ENCODE results near the gene TNRC6B.
"Not testable (repeated sequence)": the region's sequence is repeated elsewhere in the genome, so short reads cannot be mapped to it uniquely, and the experiment has no call there.

TNRC6B gene, protein sequence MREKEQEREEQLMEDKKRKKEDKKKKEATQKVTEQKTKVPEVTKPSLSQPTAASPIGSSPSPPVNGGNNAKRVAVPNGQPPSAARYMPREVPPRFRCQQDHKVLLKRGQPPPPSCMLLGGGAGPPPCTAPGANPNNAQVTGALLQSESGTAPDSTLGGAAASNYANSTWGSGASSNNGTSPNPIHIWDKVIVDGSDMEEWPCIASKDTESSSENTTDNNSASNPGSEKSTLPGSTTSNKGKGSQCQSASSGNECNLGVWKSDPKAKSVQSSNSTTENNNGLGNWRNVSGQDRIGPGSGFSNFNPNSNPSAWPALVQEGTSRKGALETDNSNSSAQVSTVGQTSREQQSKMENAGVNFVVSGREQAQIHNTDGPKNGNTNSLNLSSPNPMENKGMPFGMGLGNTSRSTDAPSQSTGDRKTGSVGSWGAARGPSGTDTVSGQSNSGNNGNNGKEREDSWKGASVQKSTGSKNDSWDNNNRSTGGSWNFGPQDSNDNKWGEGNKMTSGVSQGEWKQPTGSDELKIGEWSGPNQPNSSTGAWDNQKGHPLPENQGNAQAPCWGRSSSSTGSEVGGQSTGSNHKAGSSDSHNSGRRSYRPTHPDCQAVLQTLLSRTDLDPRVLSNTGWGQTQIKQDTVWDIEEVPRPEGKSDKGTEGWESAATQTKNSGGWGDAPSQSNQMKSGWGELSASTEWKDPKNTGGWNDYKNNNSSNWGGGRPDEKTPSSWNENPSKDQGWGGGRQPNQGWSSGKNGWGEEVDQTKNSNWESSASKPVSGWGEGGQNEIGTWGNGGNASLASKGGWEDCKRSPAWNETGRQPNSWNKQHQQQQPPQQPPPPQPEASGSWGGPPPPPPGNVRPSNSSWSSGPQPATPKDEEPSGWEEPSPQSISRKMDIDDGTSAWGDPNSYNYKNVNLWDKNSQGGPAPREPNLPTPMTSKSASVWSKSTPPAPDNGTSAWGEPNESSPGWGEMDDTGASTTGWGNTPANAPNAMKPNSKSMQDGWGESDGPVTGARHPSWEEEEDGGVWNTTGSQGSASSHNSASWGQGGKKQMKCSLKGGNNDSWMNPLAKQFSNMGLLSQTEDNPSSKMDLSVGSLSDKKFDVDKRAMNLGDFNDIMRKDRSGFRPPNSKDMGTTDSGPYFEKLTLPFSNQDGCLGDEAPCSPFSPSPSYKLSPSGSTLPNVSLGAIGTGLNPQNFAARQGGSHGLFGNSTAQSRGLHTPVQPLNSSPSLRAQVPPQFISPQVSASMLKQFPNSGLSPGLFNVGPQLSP (N-terminal part only)

DNA sequence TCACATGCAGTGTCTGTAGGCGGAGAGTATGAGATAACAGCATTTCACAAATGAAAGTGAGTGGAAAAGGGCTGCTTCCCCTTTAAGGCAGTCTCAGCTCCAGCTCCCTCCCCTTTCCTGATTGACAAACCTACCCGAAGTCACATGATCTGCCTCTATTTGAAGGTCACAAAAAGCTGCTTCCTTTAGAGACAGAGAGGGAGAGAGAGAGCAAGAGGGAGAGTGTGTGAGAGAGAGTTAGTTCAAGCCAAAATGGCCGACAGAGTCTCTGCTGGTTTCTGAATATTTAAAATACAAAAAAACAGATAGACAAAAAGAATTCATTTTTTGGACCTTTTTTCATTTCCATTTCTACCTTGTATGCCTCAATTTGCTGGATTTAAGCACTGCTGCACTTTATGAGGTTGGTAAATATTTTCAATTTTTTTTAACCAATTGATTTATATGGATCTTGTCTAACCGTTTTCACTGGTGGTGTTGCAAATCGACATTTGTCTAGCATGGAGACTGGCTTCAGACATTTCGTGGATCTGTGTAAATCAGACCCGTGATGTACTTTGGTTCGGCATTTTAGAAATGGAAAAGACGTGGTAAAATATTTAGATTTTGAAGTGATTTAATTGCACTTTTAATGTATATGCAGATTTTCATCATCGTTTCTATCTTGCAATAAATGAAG, at the start of gene TNRC6B:
Gene TNRC6B, plus strand, starts transcription at position 188 of the 679 bp plus-strand sequence. Its CDS starts 211 bp downstream, at position 399.
- peak; percentile 95 for DNase-seq

DNA sequence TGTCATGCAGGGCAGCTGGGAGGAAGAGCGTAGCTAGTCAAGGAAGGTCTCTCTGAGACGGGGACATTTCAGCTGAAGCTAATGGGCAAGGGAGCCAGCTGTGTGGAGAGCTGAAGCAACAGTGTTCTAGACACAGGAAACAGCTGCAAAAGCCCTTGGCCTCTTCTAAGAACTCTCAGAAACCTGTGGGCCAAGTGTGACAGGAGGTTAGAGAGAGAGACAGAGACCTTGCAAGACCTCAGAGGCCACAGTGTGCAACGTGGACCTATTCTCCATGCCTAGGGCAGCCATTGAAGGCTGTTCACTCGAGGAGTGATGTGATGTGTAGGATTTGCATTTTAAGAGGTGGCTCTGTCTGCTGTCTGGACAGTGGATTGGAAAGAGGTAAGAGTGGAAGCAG, 48.7 kb upstream of the TNRC6B start:
- DNase-seq, result peak; percentile 32

DNA sequence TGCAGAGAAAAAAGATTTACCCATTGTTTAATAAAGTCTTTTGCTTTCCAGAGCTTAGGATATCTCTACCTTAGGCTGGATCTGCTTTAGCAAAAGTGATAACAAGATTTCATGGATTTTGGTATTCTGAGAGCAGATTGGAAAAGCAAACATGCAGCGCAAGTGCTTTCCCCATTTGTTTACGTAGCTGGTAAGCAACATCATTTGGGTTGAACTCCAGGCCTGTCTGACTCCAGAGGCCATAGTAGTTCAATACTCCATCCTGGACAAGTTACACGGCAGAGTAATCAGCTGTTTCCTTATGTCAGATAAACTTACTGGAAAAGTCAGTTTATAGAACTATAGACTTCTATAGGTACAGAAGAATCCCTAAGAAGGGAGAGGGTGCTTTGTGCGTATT, 40.6 kb upstream of the TNRC6B start:
- DNase-seq, result no peak

DNA sequence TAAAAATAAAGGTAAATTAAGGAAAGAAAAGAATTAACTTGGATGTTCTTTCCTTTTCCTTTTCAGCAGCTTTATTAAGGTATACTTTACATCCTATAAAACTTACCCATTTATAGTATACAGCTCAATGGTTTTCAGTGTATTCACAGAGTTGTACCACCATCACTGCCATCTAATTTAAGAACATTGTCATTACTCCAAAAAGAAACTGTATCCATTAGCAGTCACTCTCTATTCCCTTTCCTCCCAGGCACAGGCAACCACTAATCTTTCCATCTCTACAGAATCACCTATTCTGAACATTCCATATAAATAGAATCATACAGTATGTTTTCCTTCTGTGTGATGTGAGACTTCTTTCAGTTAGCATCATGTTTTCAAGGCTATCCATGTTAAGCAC, 38.9 kb upstream of the TNRC6B start:
- DNase-seq, result no peak

DNA sequence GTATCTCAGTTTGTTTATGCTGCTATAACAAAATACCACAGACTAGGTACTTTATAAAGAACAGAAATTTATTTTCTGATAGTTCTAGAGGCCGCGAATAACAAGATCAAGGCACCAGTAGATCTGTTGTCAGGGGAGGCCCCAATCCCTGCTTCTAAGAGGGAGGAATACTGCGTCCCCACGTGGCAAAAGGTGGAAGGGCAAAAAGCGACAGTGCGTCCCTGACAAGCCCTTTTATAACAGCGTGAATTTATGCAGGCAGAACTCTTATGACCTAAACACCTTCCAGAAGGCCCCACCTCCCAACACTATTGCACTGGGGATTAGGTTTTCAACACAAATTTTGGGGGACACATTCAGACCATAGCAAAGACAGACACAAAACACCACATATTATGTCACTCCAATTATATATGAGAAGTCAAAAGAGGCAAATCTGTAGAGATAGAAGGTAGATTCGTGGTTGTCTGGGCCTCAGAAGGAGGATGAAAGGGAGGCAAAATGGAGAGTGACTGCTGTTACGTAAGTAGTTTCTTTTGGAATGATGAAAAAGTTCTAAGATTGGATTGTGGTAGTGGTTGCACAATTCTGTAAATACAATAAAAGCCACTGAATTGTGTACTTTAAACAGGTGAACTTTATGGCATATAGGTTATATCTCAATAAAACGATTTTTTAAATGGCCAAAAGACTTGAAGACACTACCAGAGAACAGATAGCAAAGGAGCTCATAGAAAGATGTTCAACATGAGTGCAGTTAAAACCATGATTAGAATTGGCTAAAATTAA, 30.1 kb upstream of the TNRC6B start:
- no peak for DNase-seq

DNA sequence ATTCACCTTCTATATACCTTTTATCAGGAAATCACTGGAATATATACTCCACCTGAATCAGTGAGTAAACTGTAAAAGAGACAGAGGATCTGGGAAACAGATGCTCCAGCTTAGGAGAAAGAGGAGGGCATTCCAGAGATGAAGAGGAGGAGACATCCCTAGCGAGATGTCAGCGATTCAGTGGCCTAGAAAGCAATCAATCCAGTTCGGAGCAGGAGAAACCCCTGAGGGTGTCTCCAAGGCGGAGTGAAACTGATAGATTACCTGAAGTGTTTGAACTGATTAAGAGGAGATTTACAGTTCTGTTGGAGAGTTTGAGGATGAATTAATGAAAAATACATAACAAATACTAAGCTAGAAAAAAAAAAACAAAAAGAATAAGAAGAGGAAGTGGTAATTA, 24.5 kb upstream of the TNRC6B start:
- no peak for DNase-seq

DNA sequence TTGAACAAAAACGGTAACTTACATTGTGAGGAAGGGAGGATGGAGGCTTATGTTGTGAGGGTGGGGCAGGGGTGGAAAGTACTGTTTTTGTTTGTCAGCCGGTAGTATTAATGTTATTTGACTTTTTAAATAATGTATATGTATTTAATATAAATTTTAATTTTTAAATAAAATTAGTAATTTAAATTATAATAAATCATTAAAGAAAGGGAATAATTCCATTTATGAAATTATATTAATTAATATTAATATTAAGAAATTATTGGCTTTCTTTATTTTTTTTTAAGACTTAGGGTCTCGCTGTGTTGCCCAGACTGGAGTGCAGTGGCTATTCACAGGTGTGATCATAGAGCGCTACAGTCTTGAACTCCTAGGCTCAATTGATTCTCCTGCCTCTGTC, 24.0 kb upstream of the TNRC6B start:
- DNase-seq, result no peak

DNA sequence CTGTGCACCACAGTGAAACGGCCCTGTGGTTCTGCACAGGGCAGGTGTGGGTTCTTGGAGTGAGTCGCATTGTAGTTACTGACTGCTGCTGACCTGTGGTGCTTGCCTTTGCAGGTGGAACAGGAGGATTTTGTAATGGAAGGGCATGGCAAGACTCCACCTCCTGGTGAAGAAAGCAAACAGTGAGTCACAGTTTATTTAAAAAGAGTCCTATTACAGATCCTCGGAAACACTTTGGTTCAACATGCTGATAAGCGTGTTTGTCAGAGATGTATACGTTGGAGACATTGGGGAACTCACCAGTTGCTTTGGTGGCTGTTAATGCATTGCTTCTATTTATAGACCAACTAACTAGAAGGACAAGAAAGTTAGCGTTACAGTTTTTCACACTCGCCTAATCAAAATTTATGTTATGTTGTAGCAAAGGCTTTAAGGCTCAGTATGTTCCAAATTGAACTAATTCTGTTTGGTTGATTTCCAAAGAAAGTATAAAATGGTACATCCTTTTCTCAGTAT, 21.7 kb upstream of the TNRC6B start:
- peak; percentile 11 for DNase-seq

DNA sequence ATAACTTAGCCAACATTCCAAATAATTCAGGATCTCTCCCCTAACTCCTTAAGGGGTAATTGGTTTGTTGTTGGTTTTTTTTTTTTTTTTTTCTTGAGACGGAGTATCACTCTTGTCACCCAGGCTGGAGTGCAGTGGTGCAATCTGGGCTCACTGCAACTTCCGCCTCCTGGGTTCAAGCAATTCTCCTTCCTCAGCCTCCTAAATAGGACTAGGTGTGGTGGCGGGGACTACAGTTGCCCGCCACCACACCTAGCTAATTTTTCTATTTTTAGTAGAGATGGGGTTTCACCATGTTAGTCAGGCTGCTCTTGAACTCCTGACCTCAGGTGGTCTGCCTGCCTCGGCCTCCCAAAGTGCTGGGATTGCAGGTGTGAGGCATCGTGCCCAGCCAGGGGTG, 21.0 kb upstream of the TNRC6B start:
- DNase-seq, result not testable (repeated sequence)

DNA sequence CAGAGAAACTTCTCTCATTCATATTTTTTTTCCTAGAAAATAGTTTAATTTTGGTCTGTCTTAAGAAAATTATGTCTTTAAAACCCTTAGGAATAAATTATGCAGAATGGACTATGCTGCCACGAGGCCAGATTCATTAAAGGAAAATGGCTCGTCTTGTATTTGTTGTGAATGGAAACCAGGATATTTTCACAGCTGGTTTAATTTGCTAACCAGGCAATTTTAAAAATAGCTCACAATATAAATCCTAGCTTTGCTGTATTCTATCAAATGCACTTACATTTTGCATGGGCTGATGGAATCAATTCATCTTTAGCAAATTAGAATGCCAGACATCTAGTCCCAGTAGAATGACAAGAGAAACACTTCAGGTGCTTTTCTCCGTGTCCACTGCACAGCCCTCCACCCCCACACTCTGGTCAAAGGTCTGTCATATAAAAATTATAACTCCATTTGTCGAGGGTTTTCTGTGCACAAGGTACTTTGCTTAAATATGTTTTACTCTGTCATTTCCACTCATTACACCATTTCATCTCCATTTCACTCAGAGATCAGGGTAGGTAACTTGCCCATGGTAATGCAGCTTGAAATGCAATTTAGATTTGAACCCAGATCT, 20.3 kb upstream of the TNRC6B start:
- no peak for DNase-seq

DNA sequence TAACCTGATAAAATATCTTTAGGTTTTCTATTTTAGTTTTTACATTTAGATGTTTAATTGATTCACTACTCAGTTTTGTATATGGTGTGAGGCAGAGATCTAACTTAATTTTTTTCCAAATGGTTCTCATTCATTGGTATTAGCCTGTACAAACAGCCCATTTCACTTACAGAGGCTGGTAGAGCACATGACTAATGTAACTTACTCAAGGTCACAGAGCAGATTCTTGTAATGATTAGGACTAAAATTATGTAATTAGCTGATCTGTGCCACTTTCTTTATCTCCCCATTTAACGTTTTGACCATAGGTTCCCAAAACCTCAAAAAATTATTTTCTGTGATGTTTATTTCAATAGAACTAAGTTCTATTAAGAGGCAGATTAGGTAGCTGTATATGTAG, 16.5 kb upstream of the TNRC6B start:
- DNase-seq, result no peak

DNA sequence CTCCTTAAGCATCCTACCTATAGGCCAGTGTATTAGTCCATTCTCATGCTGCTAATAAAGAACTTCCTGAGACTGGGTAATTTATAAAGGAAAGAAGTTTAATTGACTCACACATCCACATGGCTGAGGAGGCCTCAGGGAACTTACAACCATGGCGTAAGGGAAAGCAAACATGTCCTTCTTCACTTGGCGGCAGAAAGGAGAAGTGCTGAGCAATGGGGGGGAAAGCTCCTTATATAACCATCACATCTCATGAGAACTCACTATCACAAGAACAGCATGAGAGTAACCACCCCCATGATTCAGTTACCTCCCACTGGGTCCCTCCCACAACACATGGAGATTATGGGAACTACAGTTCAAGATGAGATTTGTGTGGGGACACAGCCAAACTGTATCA, 12.2 kb upstream of the TNRC6B start:
- DNase-seq, result not testable (repeated sequence)

DNA sequence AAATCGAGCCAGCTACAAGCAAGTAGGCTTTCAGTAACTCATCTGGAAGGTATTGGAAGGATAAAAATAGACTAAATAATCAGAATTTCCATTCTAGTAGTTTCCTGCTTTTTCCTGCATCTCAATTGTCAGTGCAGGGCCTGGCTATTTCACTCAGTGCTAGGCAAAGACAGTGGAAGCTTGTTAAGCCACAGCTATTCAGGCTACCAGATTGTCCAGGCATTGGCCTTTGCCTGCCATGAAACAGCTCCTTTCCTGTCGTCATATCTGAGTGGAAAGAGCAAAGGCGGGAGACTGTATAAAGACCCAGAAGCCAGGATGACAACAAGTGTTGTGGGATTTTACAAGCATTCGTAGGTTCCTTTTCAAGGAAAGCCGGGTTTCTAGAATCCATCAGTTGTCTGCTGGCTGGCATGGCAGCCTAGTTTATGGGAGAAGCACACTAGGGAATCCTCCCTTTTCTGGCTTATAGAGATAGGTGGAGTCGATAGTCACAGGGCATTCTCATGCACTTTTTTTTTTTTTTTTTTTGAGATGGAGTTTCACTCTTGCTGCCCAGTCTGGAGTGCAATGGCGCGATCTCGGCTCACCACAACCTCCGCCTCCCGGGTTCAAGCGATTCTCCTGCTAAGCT, 2.0 kb upstream of the TNRC6B start:
- no peak for DNase-seq

DNA sequence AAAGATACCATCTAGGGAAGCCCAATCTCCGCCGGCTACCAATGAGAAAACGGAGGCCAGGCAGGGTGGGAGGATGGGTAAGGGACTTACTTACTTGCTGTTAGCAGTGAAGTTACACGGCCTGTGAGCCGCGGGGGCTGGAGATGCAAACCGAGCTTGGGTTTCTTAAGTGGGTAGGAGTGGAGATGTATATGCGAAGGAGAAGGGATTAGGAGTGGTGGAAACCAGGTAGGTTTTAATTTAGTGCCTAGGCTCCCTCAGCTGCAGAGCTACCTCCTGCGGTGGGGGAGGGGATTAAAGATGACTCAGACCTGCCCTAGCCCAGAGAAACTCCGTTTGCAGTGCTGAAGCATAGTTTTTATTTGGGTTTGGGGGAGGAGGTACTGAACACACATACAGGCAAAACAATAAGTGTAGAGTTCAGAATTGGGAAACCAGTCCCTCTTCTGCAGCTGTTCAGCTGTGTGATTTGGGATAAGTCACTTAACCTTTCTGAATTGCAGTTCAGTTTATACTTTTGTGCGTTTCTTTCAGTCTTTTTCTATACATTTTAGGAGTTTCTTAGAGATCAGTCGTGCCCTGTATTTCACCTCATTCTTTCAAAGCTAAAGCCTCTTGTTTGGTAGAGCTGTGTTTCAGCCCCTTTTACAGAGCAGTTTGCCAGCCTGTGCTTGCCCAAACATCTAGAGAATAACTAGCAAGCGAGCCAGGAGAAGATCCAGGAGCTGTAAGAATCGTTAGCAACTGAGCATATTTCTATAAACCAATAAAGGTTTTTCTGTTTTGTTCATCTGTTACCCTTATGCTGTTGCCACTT, 596 bp upstream of the TNRC6B start:
- peak; percentile 76 for DNase-seq

DNA sequence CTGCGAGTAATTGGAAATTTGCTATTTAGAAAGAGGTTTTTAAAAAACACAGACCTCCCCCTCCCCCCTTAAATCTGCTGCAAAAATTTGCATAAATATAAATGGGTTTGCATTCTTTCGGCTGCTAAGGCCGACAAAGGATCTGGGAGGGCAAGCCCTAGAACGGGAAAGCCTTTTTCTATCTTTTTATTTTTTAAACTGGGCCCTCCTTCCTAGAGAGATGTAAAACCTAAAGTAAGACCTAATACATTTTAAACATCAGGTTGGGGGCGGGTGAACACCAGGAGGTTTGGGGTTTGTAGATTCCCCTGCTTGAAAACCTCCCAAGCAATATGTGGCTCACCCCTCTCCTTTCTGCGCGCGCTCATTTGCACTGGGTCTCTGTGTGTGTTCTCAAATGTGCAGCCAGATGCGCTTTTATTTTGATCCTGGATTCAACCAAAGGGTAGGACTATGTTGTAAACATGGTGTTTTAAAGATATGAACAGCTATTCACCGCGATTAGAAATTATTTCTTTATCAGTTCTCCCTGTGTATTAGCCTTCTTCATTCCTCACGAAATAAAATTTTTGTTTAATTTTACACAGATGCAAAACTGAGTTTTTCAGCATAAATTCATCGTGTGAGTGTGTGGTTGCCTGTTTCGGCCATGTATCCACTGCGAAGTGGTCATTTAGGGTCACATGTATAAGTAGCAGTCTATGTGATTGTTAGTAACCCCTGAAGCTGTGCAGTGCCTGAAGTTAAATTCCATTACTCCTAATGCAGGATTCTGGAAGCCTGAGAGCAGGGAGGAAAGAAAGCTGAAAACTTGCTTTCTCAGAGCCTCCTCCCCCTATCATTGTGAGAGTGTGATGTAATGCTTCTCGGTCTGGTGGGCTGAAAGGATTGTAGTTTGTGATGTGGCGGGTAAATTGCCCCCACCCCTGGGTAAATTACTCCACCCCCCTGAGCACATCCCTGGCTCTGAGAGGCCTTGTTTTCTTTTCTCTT, 988 bp downstream of the TNRC6B start:
- peak; percentile 45 for DNase-seq

DNA sequence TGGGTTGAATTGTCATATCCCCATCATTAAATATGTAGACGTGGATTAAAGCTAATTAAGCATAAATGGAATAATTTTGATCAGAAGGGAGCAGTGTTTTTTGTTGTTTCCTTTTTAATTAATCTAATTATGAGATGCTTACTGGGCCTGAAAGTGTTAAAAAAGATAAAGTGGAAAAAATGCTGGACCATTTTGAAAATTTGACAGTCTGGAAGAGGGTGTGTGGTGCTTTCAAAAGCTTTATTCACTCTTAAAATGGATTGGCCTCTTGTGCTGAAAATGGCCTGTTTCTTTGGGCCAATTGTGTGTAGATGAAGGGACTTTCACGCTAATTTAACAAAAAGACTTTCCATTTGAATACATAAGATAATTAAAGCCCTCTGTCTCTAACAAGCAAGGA, 1.8 kb downstream of the TNRC6B start:
- DNase-seq, result no peak

DNA sequence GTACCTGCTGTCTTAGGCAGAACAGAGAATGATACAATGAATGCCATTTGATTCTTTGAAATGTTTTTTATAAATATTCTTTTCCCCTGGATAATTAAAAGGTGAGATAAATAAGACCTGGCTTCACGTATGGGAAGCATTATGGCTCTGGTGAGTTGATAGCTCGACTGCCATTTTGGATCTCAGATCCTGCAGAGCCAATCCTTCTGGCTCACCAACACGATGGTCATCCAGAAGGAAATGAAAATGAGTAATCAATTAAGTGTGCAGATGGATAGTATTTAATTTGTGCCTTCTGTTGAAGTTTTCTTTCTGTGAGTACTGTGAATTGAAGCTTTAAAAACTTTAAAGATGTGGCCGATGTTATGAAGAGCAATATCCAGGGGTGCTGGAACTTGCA, 2.7 kb downstream of the TNRC6B start:
- no peak for DNase-seq

DNA sequence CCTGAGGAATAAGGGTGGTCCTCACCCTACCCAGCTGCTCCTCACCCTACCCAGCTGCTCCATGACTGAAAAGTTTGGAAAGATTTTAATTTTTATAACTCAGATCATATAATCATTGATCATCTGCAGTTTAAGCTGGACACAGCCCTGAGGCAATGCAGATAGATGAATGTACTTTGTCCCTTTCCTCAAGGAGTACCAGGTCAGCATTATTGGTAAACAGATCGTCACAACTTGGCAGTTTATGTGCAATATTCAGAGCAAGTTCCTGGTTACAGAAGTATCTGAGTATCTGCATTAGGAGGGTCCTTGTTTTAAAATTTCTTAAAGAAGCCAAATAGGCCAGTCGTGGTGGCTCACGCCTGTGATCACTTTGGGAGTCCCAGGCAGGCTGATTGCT, 3.6 kb downstream of the TNRC6B start:
- DNase-seq, result no peak

Measured in CD4-positive, alpha-beta T cell treated with Interleukin-17A for 1 hour (primary cell).